Measurements from ENCODE around the gene UST.

DNA sequence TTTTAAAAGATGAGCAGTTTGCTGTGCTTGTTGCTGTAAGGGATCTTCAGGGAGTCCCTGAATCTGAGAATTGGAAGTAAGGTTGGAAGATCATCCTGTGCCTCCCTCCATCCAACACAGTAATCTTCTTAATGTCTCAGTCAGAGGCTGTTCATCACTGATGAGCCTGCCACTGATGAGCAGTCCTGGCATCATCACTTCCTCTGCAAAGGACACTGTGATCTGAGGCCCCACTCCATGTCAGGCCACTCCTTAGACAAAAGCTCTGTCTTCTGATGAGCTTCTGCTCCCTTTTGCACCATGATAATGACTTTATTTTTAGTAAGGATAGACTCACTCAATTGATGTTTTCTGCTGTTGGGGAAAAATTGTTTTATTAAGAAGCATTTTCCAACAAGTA lies 121.0 kb downstream of the UST start:
- TF ChIP-seq POLR2A (IDR thresholded peaks at IDR 0.05; ENCODE audit: low read length): no peak
- no peak for TF ChIP-seq GATA1 (IDR thresholded peaks at IDR 0.05; ENCODE audit: low read depth, low read length)

Measured in erythroblast (primary cell).